ENCODE results near the gene FHL3. TPM values are rescaled to one million over a fixed set of nuclear protein-coding genes. Genes with fewer than 3 reads are reported as not detected.

Gene FHL3
- total RNA-seq, 4 donors from 2014 or later, result 6.2 to 18.7 (median 12.4) TPM

DNA sequence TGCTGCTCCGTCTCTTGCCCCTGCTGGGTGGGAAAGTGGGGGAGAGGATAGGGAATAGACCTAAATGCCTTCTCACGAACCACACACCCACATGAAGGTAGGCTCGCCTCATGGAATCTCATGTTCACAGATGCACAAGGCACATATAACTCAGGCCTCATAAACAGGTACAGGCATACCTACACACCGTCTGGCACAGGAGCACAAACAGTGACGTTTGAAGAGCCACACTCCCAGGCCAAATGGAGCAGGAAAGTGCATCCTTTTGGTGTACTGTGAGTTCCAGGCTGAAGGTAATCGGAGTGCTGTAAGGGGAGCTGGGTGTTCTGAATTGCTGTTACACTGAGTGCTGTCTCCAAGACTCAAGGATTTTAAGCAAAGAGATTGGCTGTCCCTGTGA is 20.4 kb upstream of the FHL3 start:
- TF ChIP-seq, protein P1, sequence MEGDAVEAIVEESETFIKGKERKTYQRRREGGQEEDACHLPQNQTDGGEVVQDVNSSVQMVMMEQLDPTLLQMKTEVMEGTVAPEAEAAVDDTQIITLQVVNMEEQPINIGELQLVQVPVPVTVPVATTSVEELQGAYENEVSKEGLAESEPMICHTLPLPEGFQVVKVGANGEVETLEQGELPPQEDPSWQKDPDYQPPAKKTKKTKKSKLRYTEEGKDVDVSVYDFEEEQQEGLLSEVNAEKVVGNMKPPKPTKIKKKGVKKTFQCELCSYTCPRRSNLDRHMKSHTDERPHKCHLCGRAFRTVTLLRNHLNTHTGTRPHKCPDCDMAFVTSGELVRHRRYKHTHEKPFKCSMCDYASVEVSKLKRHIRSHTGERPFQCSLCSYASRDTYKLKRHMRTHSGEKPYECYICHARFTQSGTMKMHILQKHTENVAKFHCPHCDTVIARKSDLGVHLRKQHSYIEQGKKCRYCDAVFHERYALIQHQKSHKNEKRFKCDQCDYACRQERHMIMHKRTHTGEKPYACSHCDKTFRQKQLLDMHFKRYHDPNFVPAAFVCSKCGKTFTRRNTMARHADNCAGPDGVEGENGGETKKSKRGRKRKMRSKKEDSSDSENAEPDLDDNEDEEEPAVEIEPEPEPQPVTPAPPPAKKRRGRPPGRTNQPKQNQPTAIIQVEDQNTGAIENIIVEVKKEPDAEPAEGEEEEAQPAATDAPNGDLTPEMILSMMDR (IDR thresholded peaks at IDR 0.05), result no peak
- TF ChIP-seq POLR2A (IDR thresholded peaks at IDR 0.05), result no peak
- H3K27me3 ChIP-seq, result no peaks in the 10 kb centered on the region
- no peak overlapping the region for H3K4me3 ChIP-seq
- intact Hi-C loops (cut with DNase I), result no loop called here
- DNase-seq, result no peak
- 41 to 47% methylated on average over 6 of the region's 6 CpGs for WGBS, 2 donors
- peak overlapping the region; percentile 79 to 86 (median 84) for H3K27ac ChIP-seq
- peaks cover 39 to 67% (median 52%) of the 10 kb centered on the region in 3 donors for H3K4me1 ChIP-seq
- H3K9me3 ChIP-seq, result no peaks in the 10 kb centered on the region
- H3K36me3 ChIP-seq, result peaks cover 3 to 59% (median 33%) of the 10 kb centered on the region in 3 donors

DNA sequence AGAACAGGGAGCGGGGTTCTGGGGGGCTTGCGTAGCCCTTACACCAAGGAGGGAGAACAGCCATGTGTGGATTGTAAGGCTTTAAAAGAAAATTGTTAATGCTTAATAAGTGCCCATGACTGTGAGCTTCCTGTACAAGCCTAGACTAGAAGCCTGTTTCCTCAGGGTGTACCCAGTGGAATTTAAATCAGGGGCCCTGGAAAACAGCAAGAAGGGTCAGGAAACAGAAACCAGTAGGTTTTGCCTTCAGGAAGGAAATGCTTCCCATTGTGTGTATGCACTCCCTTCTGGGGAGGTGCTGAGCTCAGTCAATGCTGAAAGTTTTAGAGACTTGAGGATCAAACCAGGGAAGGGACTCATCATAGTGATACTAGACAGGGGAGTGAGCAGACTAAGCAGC is 19.9 kb upstream of the FHL3 start:
- DNase-seq, result no peak
- Histone ChIP-seq H3K9me3 (no peaks in the 10 kb centered on the region), H3K36me3 (peaks cover 3 to 64% (median 33%) of the 10 kb centered on the region in 3 donors), H3K4me3 (no peak overlapping the region), H3K27ac (peak overlapping the region; percentile 79 to 86 (median 84)), H3K4me1 (peaks cover 35 to 66% (median 47%) of the 10 kb centered on the region in 3 donors), H3K27me3 (no peaks in the 10 kb centered on the region)
- intact Hi-C loops (cut with DNase I), result no loop called here
- TF ChIP-seq POLR2A (IDR thresholded peaks at IDR 0.05), result no peak
- TF ChIP-seq, protein P1 (IDR thresholded peaks at IDR 0.05), result no peak
- 29 to 40% methylated on average over 2 of the region's 2 CpGs for WGBS, 2 donors

DNA sequence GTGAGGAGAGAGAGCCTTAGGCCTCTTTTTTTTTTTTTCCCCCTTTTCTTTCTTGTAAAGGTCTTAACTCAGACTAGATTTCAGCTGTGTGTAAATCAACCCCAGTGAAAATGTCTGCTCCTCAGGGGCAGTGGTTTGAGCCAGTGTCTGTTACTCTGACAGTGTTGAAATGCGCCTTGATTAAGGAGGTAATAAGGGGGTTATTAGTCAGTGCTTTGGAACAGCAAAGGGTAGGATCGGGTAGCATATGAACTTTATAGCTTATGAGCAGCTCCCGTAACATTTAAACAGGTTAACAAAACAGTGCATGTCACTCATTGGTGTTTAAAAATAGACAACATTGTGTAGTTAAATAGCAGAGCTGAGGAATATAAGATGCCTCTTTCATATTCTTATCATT is 17.5 kb upstream of the FHL3 start:
- H3K27me3 ChIP-seq, result no peaks in the 10 kb centered on the region
- no peak overlapping the region for H3K4me3 ChIP-seq
- peaks cover 10 to 53% (median 23%) of the 10 kb centered on the region in 3 donors for H3K4me1 ChIP-seq
- H3K27ac ChIP-seq, result peak overlapping the region in 1 of 4 donors; percentile 49
- H3K9me3 ChIP-seq, result no peaks in the 10 kb centered on the region
- TF ChIP-seq, protein P1 (IDR thresholded peaks at IDR 0.05), result no peak
- TF ChIP-seq POLR2A (IDR thresholded peaks at IDR 0.05), result no peak
- intact Hi-C loops (cut with DNase I), result no loop called here
- DNase-seq, result no peak
- WGBS, 2 donors, result 82 to 90% methylated on average over 3 of the region's 3 CpGs
- H3K36me3 ChIP-seq, result peaks cover 3 to 88% (median 52%) of the 10 kb centered on the region in 3 donors

DNA sequence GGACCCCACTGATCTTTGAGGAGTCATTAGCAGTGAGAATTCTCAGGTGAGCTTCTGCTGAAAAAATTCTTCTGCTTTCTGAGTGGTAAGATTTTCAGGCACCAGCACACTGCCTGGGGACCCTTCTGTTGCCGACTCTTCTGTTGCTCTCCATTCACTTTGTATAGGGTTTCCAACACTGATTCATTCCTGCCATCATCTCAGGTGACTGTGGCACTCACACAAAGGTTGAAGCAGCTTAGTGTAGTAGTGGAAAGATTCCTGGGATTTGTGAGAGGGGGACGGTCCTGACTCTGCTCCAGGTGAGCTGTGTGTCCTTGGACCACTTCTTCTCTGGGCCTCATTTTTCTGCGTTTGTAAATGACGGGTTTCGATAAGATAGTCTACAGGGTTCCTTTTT is 16.7 kb upstream of the FHL3 start:
- peaks cover 4 to 53% (median 26%) of the 10 kb centered on the region in 3 donors for H3K4me1 ChIP-seq
- intact Hi-C loops (cut with DNase I), result no loop called here
- WGBS, 2 donors, result 88% methylated on average over 5 of the region's 5 CpGs
- H3K9me3 ChIP-seq, result no peaks in the 10 kb centered on the region
- peak overlapping the region in 2 of 4 donors; percentile 1 to 49 for H3K27ac ChIP-seq
- H3K36me3 ChIP-seq, result peaks cover 3 to 96% (median 60%) of the 10 kb centered on the region in 3 donors
- no peak for DNase-seq
- H3K4me3 ChIP-seq, result no peak overlapping the region
- H3K27me3 ChIP-seq, result no peaks in the 10 kb centered on the region
- TF ChIP-seq, protein P1 (IDR thresholded peaks at IDR 0.05), result no peak
- no peak for TF ChIP-seq POLR2A (IDR thresholded peaks at IDR 0.05)

DNA sequence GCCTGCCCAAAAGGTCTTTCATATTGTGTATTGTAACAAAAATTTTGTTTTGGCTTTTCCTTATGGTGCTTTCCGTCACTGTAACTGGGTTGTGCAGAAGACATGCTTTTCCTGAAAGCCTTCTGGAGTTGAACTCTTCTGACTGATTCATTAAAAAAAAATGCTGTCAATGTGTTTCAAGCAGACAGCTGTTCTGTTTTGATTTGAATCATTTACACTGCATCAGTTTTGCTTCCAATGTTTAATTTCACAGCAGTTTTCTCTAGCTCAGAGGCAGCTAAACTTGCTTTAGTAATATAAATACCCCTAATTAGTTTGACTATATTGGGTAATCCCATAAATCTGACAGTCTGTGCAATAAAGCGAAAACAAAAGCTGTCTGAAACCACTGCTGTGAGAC is 15.1 kb upstream of the FHL3 start:
- H3K27me3 ChIP-seq, result no peaks in the 10 kb centered on the region
- peaks cover 5 to 53% (median 24%) of the 10 kb centered on the region in 3 donors for H3K4me1 ChIP-seq
- H3K36me3 ChIP-seq, result peaks cover 0 to 99% (median 65%) of the 10 kb centered on the region in 3 donors
- no peaks in the 10 kb centered on the region for H3K9me3 ChIP-seq
- WGBS, 2 donors, result 64 to 83% methylated on average over 2 of the region's 2 CpGs
- H3K4me3 ChIP-seq, result no peak overlapping the region
- intact Hi-C loops (cut with DNase I), result no loop called here
- H3K27ac ChIP-seq, result no peak overlapping the region
- no peak for TF ChIP-seq POLR2A (IDR thresholded peaks at IDR 0.05)
- TF ChIP-seq, protein P1 (IDR thresholded peaks at IDR 0.05), result no peak
- no peak for DNase-seq

Data from esophagus squamous epithelium (tissue), 5 donors.